Endodermal cell (in vitro differentiated cells): Measurements from ENCODE around the gene TRMT10B. TPM values are rescaled to one million over a fixed set of nuclear protein-coding genes. Genes with fewer than 3 reads are reported as not detected.

Experiments
- DNase-seq: peaks from one replicate; pipeline ENCODE4 v3.0.0-alpha.2; 2017
- H3K27ac ChIP-seq: 2 replicates; pipeline ENCODE4 v1.5.1; 2013; ENCODE audit warnings: mild to moderate bottlenecking, low read depth, low read length, moderate library complexity
- H3K27me3 ChIP-seq: 2 replicates; pipeline ENCODE4 v1.6.1; 2013; ENCODE audit warnings: mild to moderate bottlenecking, low read length, moderate library complexity; ENCODE audit not compliant: insufficient read depth, control insufficient read depth, poor library complexity, severe bottlenecking
- H3K36me3 ChIP-seq: 2 replicates; pipeline ENCODE4 v1.7.0; 2013; ENCODE audit warnings: mild to moderate bottlenecking, low read length, moderate library complexity; ENCODE audit not compliant: control insufficient read depth, insufficient read depth
- H3K4me1 ChIP-seq: one replicate; pipeline ENCODE4 v1.7.0; 2013; ENCODE audit warnings: low read length; ENCODE audit not compliant: control insufficient read depth, insufficient read depth
- H3K4me3 ChIP-seq: 2 replicates; pipeline ENCODE4 v1.5.1; 2013; ENCODE audit warnings: mild to moderate bottlenecking, low read length, moderate library complexity
- H3K9ac ChIP-seq: 2 replicates; pipeline ENCODE4 v1.6.1; 2013; ENCODE audit warnings: mild to moderate bottlenecking, low read length, moderate library complexity; ENCODE audit not compliant: poor library complexity, severe bottlenecking; ENCODE audit errors: extremely low read depth
- H3K9me3 ChIP-seq: 2 replicates; pipeline ENCODE4 v1.6.1; 2013; ENCODE audit warnings: mild to moderate bottlenecking, low read length, moderate library complexity; ENCODE audit not compliant: control insufficient read depth
- H3K27ac Mint-ChIP-seq: 2 replicates; pipeline ENCODE4 v1.8.0; 2020; ENCODE audit warnings: mixed read lengths
- H3K27me3 Mint-ChIP-seq: 2 replicates; pipeline ENCODE4 v1.8.0; 2021; ENCODE audit warnings: mild to moderate bottlenecking, mixed read lengths; ENCODE audit not compliant: insufficient read depth
- H3K36me3 Mint-ChIP-seq: 2 replicates; pipeline ENCODE4 v1.8.0; 2020; ENCODE audit warnings: low read depth, mixed read lengths
- H3K4me1 Mint-ChIP-seq: 2 replicates; pipeline ENCODE4 v1.8.0; 2020; ENCODE audit warnings: mixed read lengths
- H3K4me3 Mint-ChIP-seq: 2 replicates; pipeline ENCODE4 v1.8.0; 2020; ENCODE audit warnings: mild to moderate bottlenecking, moderate library complexity, mixed read lengths
- H3K9me3 Mint-ChIP-seq: 2 replicates; pipeline ENCODE4 v1.8.0; 2020; ENCODE audit warnings: mild to moderate bottlenecking, mixed read lengths
- CTCF ChIP-seq: fragments of 200-600 bp; sonication (generic); conservative IDR thresholded peaks from 2 replicates; pipeline ENCODE4 v1.5.0; 2021; ENCODE audit warnings: antibody characterized with exemption, mild to moderate bottlenecking
- WGBS, 2 experiments: methylation state at CpG; one replicate each; pipeline versions ENCODE4 v1.1.5 to v1.1.7; 2013; ENCODE audit warnings: missing lambda C conversion rate in 2 of 2, mixed read lengths in 1 of 2; ENCODE audit not compliant: insufficient coverage in 1 of 2, insufficient read length in 1 of 2; 5-methylcytosine and 5-hydroxymethylcytosine counted together
- total RNA-seq, 2 donors: library from RNA; stranded (reverse); fragmentation: NEBNext Ultra II Directional in 1 of 2; extraction: Animal tissue kit (Norgen Biotek cat#: 25700) in 1 of 2; gene quantifications; 2 replicates in 1 of 2; 3 replicates in 1 of 2; pipeline ENCODE4 v1.2.1, GENCODE V29; 2021

The TRMT10B gene
- total RNA-seq, 2 donors from 2014 or later, result 9.3 to 11.6 TPM

GRCh38 chr9:37715991-37716505 is 37.6 kb upstream of the TRMT10B start:
- no peak for DNase-seq
- Histone ChIP-seq H3K36me3 (no peaks in the 10 kb centered on the region), H3K27ac (no peak overlapping the region), H3K27me3 (no peaks in the 10 kb centered on the region), H3K4me1 (no peaks in the 10 kb centered on the region), H3K4me3 (no peak overlapping the region), H3K9me3 (no peaks in the 10 kb centered on the region), H3K9ac (no peak overlapping the region)
- Mint-ChIP-seq H3K9me3 (no peaks in the 10 kb centered on the region), H3K4me3 (no peak overlapping the region), H3K27ac (no peak overlapping the region), H3K27me3 (no peaks in the 10 kb centered on the region), H3K36me3 (no peaks in the 10 kb centered on the region), H3K4me1 (peaks cover 4% of the 10 kb centered on the region)
- no peak for TF ChIP-seq CTCF
- WGBS, 2 experiments, result 91 to 93% methylated on average over 5 of the region's 5 CpGs

- 89% methylated on average over 2 of the region's 2 CpGs; no CpG with 5 or more reads in 1 of the 2 experiments for WGBS, 2 experiments
- Mint-ChIP-seq H3K4me3 (no peak overlapping the region), H3K27me3 (no peaks in the 10 kb centered on the region), H3K27ac (no peak overlapping the region), H3K4me1 (peaks cover 4% of the 10 kb centered on the region), H3K9me3 (no peaks in the 10 kb centered on the region), H3K36me3 (no peaks in the 10 kb centered on the region)
- H3K4me1 ChIP-seq, result no peaks in the 10 kb centered on the region
- no peaks in the 10 kb centered on the region for H3K27me3 ChIP-seq
- no peak for TF ChIP-seq CTCF
- no peaks in the 10 kb centered on the region for H3K9me3 ChIP-seq
- H3K9ac ChIP-seq, result no peak overlapping the region
- H3K36me3 ChIP-seq, result no peaks in the 10 kb centered on the region
- H3K4me3 ChIP-seq, result no peak overlapping the region
- no peak for DNase-seq
- H3K27ac ChIP-seq, result no peak overlapping the region
Measured at GRCh38 chr9:37719526-37719925, 34.1 kb upstream of the TRMT10B start.

DNA sequence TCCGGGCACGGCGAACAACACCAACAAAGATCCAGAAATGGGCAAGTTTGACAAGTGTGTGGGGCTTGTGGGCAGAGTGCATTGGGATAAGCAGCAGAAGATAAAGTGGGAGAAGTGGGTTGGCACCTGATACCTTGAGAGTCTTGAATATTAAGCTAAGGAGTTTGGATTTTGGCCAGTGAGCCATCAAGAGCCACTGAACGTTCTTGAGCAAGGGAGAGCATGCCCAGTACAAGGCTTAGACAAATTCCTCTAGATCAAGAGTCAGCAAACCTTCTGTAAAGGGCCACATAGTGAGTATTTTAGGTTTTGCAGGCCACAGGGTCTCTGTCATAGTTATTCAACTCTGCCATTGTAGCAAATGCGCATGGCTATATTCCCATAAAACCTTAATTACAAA is 26.6 kb upstream of the TRMT10B start:
- H3K9me3 ChIP-seq, result no peaks in the 10 kb centered on the region
- no peak for TF ChIP-seq CTCF
- H3K9me3 Mint-ChIP-seq, result no peaks in the 10 kb centered on the region
- peaks cover 3% of the 10 kb centered on the region for H3K4me1 Mint-ChIP-seq
- H3K27me3 ChIP-seq, result no peaks in the 10 kb centered on the region
- H3K9ac ChIP-seq, result no peak overlapping the region
- H3K4me3 ChIP-seq, result no peak overlapping the region
- no peaks in the 10 kb centered on the region for H3K36me3 Mint-ChIP-seq
- WGBS, 2 experiments, result 92 to 95% methylated on average over 4 to 5 of the region's 5 CpGs
- H3K27ac ChIP-seq, result no peak overlapping the region
- H3K4me3 Mint-ChIP-seq, result no peak overlapping the region
- peaks cover 8% of the 10 kb centered on the region for H3K27me3 Mint-ChIP-seq
- H3K4me1 ChIP-seq, result peaks cover 4% of the 10 kb centered on the region
- no peak overlapping the region for H3K27ac Mint-ChIP-seq
- DNase-seq, result no peak
- no peaks in the 10 kb centered on the region for H3K36me3 ChIP-seq
